GM18858 (cell line): Measurements from ENCODE around the gene GBF1.
"Not testable (repeated sequence)": the region's sequence is repeated elsewhere in the genome, so short reads cannot be mapped to it uniquely, and the experiment has no call there.

Experiments
- ATAC-seq: cut with Tn5 transposase; IDR thresholded peaks from one replicate; pipeline ENCODE4 v1.9.1; 2021; ENCODE audit not compliant: unreplicated experiment

The GBF1 gene

GRCh38 chr10:102245082-102245931, at the start of gene GBF1:
TSS of gene GBF1 (plus strand) at chr10:102245532. CDS start at chr10:102258939, 13,407 bp downstream.
- peak; percentile 85 for ATAC-seq

GRCh38 chr10:102196893-102197292, 48.4 kb upstream of the GBF1 start:
- no peak for ATAC-seq

- ATAC-seq: no peak
Observed at GRCh38 chr10:102198027-102198426, 47.3 kb upstream of the GBF1 start.

GRCh38 chr10:102200751-102201640, 44.3 kb upstream of the GBF1 start:
- no peak for ATAC-seq

GRCh38 chr10:102202386-102202785, 42.9 kb upstream of the GBF1 start:
- ATAC-seq: no peak

- no peak for ATAC-seq
Observed at GRCh38 chr10:102208311-102209035, 36.9 kb upstream of the GBF1 start.

- no peak for ATAC-seq
Observed at GRCh38 chr10:102211615-102212299, 33.6 kb upstream of the GBF1 start.

- ATAC-seq: not testable (repeated sequence)
Observed at GRCh38 chr10:102213599-102213998, 31.7 kb upstream of the GBF1 start.

- ATAC-seq: no peak
Observed at GRCh38 chr10:102219370-102219769, 26.0 kb upstream of the GBF1 start.

GRCh38 chr10:102220612-102221011, 24.7 kb upstream of the GBF1 start:
- no peak for ATAC-seq

GRCh38 chr10:102222797-102223196, 22.5 kb upstream of the GBF1 start:
- no peak for ATAC-seq

GRCh38 chr10:102225646-102226541, 19.4 kb upstream of the GBF1 start, which contains the start of gene ELOVL3:
TSS of gene ELOVL3 (plus strand) at chr10:102226299. CDS start at chr10:102226549, 250 bp downstream.
- ATAC-seq: peak; percentile 67

GRCh38 chr10:102226542-102226870, 18.8 kb upstream of the GBF1 start:
- no peak for ATAC-seq

GRCh38 chr10:102227050-102227449, 18.3 kb upstream of the GBF1 start:
- no peak for ATAC-seq

- no peak for ATAC-seq
Observed at GRCh38 chr10:102229810-102230263, 15.5 kb upstream of the GBF1 start.

GRCh38 chr10:102230264-102230860, 15.0 kb upstream of the GBF1 start:
- ATAC-seq: no peak

- no peak for ATAC-seq
Observed at GRCh38 chr10:102230861-102231356, 14.4 kb upstream of the GBF1 start.

GRCh38 chr10:102231357-102232318, 13.7 kb upstream of the GBF1 start:
- ATAC-seq: no peak
